A549 (cell line): Measurements from ENCODE around the gene MAGI2. TPM values are rescaled to one million over a fixed set of nuclear protein-coding genes. Genes with fewer than 3 reads are reported as not detected.

Source experiments
- ATAC-seq, 2 experiments: fragments of 200-7000 bp in 1 of 2; fragments of >200 bp in 1 of 2; cut with Nextera tagmentation in 1 of 2; cut with Tn5 transposase in 1 of 2; 3 replicates each; pipeline versions ENCODE4 v1.8.0 to v1.9.1; 2018 to 2020; ENCODE audit warnings: mild to moderate bottlenecking in 1 of 2, moderate library complexity in 1 of 2
- CTCF ChIA-PET: fragments of 300-600 bp; sonication (Branson Sonifier 250); formaldehyde crosslinking; extraction: SDS; loops from one replicate; lab custom pipeline; 2021; ENCODE audit warnings: antibody characterized with exemption, inconsistent platforms; lab: Yijun Ruan, JAX
- POLR2A ChIA-PET: fragments of 350-600 bp; formaldehyde crosslinking; extraction: SDS; loops from one replicate; lab custom pipeline; 2021; ENCODE audit warnings: antibody characterized with exemption, inconsistent platforms; lab: Yijun Ruan, JAX
- DNase-seq, 2 experiments: peaks; one replicate each; pipeline versions ENCODE4 v3.0.0 to v3.0.0-alpha.2; 2011 to 2016; ENCODE audit warnings: low read depth in 1 of 2, low spot score in 1 of 2
- FAIRE-seq: peaks from 2 replicates; lab custom pipeline; 2011; peaks lifted over from hg19 to GRCh38; lab: Jason Lieb, UNC
- H3K27ac ChIP-seq, 2 experiments: fragments of >200 bp; sonication (Bioruptor Twin); formaldehyde crosslinking; 3 replicates each; pipeline ENCODE4 v1.5.1; 2016 to 2017
- H3K4me1 ChIP-seq: fragments of >200 bp; sonication (Bioruptor Twin); formaldehyde crosslinking; 3 replicates; pipeline ENCODE4 v1.6.1; 2016
- H3K4me2 ChIP-seq: fragments of >200 bp; sonication (Bioruptor Twin); formaldehyde crosslinking; 3 replicates; pipeline ENCODE4 v1.6.1; 2016
- H3K4me3 ChIP-seq: fragments of >200 bp; sonication (Bioruptor Twin); formaldehyde crosslinking; 3 replicates; pipeline ENCODE4 v1.5.1; 2016
- H3K9me3 ChIP-seq: fragments of >200 bp; sonication (Bioruptor Twin); formaldehyde crosslinking; 3 replicates; pipeline ENCODE4 v1.6.1; 2016
- BHLHE40 ChIP-seq: IDR thresholded peaks from 2 replicates; pipeline ENCODE4 v1.6.1; 2012; ENCODE audit warnings: low read depth, low read length, inconsistent platforms
- CBX2 ChIP-seq: fragments of 200-600 bp; sonication (generic); IDR thresholded peaks from 2 replicates; pipeline ENCODE4 v1.6.1; 2016; ENCODE audit warnings: low read depth, mild to moderate bottlenecking, borderline replicate concordance
- EHF ChIP-seq: fragments of 250-450 bp; sonication (Bioruptor Pico); IDR thresholded peaks from 2 replicates; pipeline ENCODE4 v1.5.0; 2020; ENCODE audit warnings: mild to moderate bottlenecking
- EHMT2 ChIP-seq: fragments of 200-600 bp; sonication (generic); IDR thresholded peaks from 2 replicates; pipeline ENCODE4 v1.6.1; 2016; ENCODE audit warnings: antibody characterized with exemption, low read depth, mild to moderate bottlenecking, moderate library complexity
- EP300 ChIP-seq, 2 experiments: fragments of >200 bp; sonication (Bioruptor Twin); formaldehyde crosslinking; IDR thresholded peaks; 2 replicates in 1 of 2; 3 replicates in 1 of 2; pipeline ENCODE4 v1.6.1; 2016 to 2017
- FOSL2 ChIP-seq, 2 experiments: fragments of 450-650 bp in 1 of 2; fragments of >200 bp in 1 of 2; sonication (Bioruptor Twin) in 1 of 2; formaldehyde crosslinking; IDR thresholded peaks; 2 replicates each; pipeline versions ENCODE4 v1.5.0 to v1.6.1; 2016 to 2020; ENCODE audit warnings: mild to moderate bottlenecking in 1 of 2, moderate library complexity in 1 of 2
- GATA3 ChIP-seq: IDR thresholded peaks from 2 replicates; pipeline ENCODE4 v1.6.1; 2012; ENCODE audit warnings: borderline replicate concordance
- HEYL ChIP-seq: fragments of 250-450 bp; sonication (Bioruptor Pico); IDR thresholded peaks from 2 replicates; pipeline ENCODE4 v1.8.0; 2021; ENCODE audit warnings: mild to moderate bottlenecking, moderate library complexity
- HOXB5 ChIP-seq: fragments of 250-450 bp; sonication (Bioruptor Pico); IDR thresholded peaks from 2 replicates; pipeline ENCODE4 v1.5.0; 2020; ENCODE audit warnings: mild to moderate bottlenecking, moderate library complexity
- JUNB ChIP-seq: fragments of >200 bp; sonication (Bioruptor Twin); formaldehyde crosslinking; IDR thresholded peaks from 2 replicates; pipeline ENCODE4 v1.6.1; 2016
- MYC ChIP-seq: IDR thresholded peaks from 2 replicates; pipeline ENCODE4 v1.6.1; 2012; ENCODE audit warnings: mild to moderate bottlenecking, inconsistent platforms, low read length, improper control_type of control experiment, borderline replicate concordance
- NFE2L2 ChIP-seq: fragments of 150-350 bp; conservative IDR thresholded peaks from 2 replicates; pipeline ENCODE4 v1.6.1; 2014; ENCODE audit warnings: low read length
- PHF8 ChIP-seq: fragments of 200-600 bp; sonication (generic); IDR thresholded peaks from 2 replicates; pipeline ENCODE4 v1.6.1; 2016; ENCODE audit warnings: low read depth, mild to moderate bottlenecking, antibody characterized with exemption, moderate library complexity, borderline replicate concordance
- RAD21 ChIP-seq, 2 experiments: fragments of >200 bp in 1 of 2; sonication (Bioruptor Twin) in 1 of 2; formaldehyde crosslinking in 1 of 2; IDR thresholded peaks in 1 of 2; conservative IDR thresholded peaks in 1 of 2; 2 replicates in 1 of 2; 3 replicates in 1 of 2; pipeline ENCODE4 v1.6.1; 2012 to 2018; ENCODE audit warnings: inconsistent platforms in 1 of 2
- RCOR1 ChIP-seq: fragments of 150-350 bp; IDR thresholded peaks from 2 replicates; pipeline ENCODE4 v1.6.1; 2014; ENCODE audit warnings: antibody characterized with exemption, low read length, low read depth
- REST ChIP-seq: fragments of 200-600 bp; sonication (generic); IDR thresholded peaks from 2 replicates; pipeline ENCODE4 v1.6.1; 2016; ENCODE audit warnings: antibody characterized with exemption, mild to moderate bottlenecking, moderate library complexity
- RFX5 ChIP-seq: fragments of 450-650 bp; IDR thresholded peaks from 2 replicates; pipeline ENCODE4 v1.7.1; 2014; ENCODE audit warnings: antibody characterized with exemption, mild to moderate bottlenecking, moderate library complexity
- RNF2 ChIP-seq: fragments of 200-600 bp; sonication (generic); IDR thresholded peaks from 2 replicates; pipeline ENCODE4 v1.6.1; 2016; ENCODE audit warnings: low read depth, mild to moderate bottlenecking, antibody characterized with exemption, moderate library complexity, borderline replicate concordance
- SREBF2 ChIP-seq: fragments of 450-650 bp; IDR thresholded peaks from 2 replicates; pipeline ENCODE4 v1.6.1; 2014; ENCODE audit warnings: mild to moderate bottlenecking, moderate library complexity
- WGBS: methylation state at CpG from one replicate; pipeline ENCODE4 v1.1.6; 2017; ENCODE audit errors: missing lambda C conversion rate; 5-methylcytosine and 5-hydroxymethylcytosine counted together
- polyA plus RNA-seq, 4 experiments: library from polyadenylated mRNA; depleted of rRNA in 3 of 4; stranded (reverse); fragments of >200 nt; fragmentation: RNase III in 1 of 4; extraction: RNeasy Plus Mini Kit Qiagen cat#74134 plus additional on column Dnase treatment in 1 of 4; gene quantifications; 2 replicates in 3 of 4; 3 replicates in 1 of 4; pipeline ENCODE4 v1.2.3, GENCODE V29; 2011 to 2017

MAGI2 gene
- polyA plus RNA-seq, 2 of the 4 experiments (the other 2 are of a cell fraction) = 0.48 to 0.81 TPM

DNA sequence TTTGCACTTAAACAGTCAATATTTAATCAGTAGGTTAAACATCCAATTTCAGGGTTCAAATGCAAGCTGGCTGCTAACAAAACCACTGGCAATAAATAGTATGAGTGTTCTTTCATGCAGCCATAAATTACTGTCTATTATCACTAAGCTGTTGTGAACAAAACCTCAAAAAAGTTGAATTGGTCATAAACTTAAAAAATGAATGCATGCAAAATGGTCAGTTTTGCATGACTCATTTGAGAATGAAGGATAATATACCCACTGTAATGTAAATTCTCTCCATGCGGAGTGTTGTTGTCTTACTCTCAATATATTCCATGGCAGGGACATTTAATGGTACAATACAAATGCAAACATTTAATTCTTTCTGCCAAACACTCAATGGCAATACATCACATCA lies 226.4 kb downstream of the MAGI2 start:
- TF ChIP-seq NFE2L2 (no peak), PHF8 (no peak), REST (no peak), CBX2 (no peak), HEYL (CRISPR knock-in tag) (no peak), EP300 (IDR thresholded peaks at IDR 0.05) (no peak), FOSL2 (IDR thresholded peaks at IDR 0.05) (no peak), FOSL2 (CRISPR knock-in tag; IDR thresholded peaks at IDR 0.05) (no peak), EHMT2 (no peak), RFX5 (no peak), EHF (CRISPR knock-in tag) (no peak)
- no peak for DNase-seq
- WGBS = 85% methylated on average over 1 of the region's 1 CpG
- no peak for FAIRE-seq
- Histone ChIP-seq H3K27ac (no peak overlapping the region), H3K4me2 (no peak overlapping the region), H3K4me1 (no peaks in the 10 kb centered on the region), H3K4me3 (no peak overlapping the region), H3K9me3 (no peaks in the 10 kb centered on the region)
- POLR2A ChIA-PET = no interaction called here
- CTCF ChIA-PET = interaction anchor here (1.2 kb wide), 1 partner anchor 19 kb away, joined by 3 read pairs; no protein-coding TSS in a partner anchor
- ATAC-seq = no peak

DNA sequence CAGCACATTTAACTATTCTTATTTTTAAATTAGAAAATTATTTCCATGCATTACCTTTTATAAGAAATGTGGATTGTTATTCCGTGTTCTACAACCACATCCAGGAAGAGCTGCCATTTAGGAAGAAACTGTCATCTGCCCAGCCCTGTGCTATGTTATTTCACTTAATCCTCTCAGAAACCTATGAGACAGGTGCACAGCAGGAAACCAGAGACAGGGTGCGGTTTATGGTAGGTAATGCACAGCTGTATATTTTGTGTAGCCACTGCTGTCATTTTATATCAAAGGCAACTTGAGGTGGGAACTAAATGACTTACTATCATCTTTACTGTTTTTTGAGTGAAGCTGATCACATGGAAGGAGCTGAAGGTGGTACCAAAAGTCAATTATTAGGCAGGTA lies 232.3 kb downstream of the MAGI2 start:
- 69% methylated on average over 2 of the region's 2 CpGs for WGBS
- no peak for ATAC-seq
- no peak overlapping the region for H3K27ac ChIP-seq
- TF ChIP-seq HOXB5 (CRISPR knock-in tag) = no peak
- no peak for TF ChIP-seq SREBF2
- no peak overlapping the region for H3K4me3 ChIP-seq
- no peak for DNase-seq
- ChIA-PET POLR2A (no interaction called here), CTCF (no interaction called here)
- H3K4me2 ChIP-seq = no peak overlapping the region
- peaks cover 19% of the 10 kb centered on the region for H3K4me1 ChIP-seq
- no peaks in the 10 kb centered on the region for H3K9me3 ChIP-seq
- FAIRE-seq = no peak

GRCh38 chr7:79217976-79218626 lies 235.4 kb downstream of the MAGI2 start:
- H3K9me3 ChIP-seq = no peaks in the 10 kb centered on the region
- peak overlapping the region; percentile 32 for H3K4me2 ChIP-seq
- POLR2A ChIA-PET = no interaction called here
- no peak overlapping the region for H3K27ac ChIP-seq
- DNase-seq = no peak
- H3K4me1 ChIP-seq = peaks cover 19% of the 10 kb centered on the region
- ATAC-seq = no peak
- WGBS = 72% methylated on average over 5 of the region's 5 CpGs
- FAIRE-seq = no peak
- TF ChIP-seq BHLHE40 = no peak
- TF ChIP-seq SREBF2 = no peak
- TF ChIP-seq, all 56 proteins: peak for 0
- no peak overlapping the region for H3K4me3 ChIP-seq
- CTCF ChIA-PET = no interaction called here

GRCh38 chr7:79217468-79217867 lies 236.0 kb downstream of the MAGI2 start:
- ATAC-seq (no peak), FAIRE-seq (no peak), DNase-seq (no peak)
- H3K27ac ChIP-seq = no peak overlapping the region
- H3K9me3 ChIP-seq = no peaks in the 10 kb centered on the region
- CTCF ChIA-PET = no interaction called here
- peaks cover 20% of the 10 kb centered on the region for H3K4me1 ChIP-seq
- peak overlapping the region; percentile 32 for H3K4me2 ChIP-seq
- POLR2A ChIA-PET = no interaction called here
- no peak overlapping the region for H3K4me3 ChIP-seq
- no peak for TF ChIP-seq MYC
- no peak for TF ChIP-seq RCOR1
- peak; percentile 14; the same call in 1 of the 2 replicates for TF ChIP-seq FOSL2 (IDR thresholded peaks at IDR 0.05)
- no peak for TF ChIP-seq FOSL2 (CRISPR knock-in tag; IDR thresholded peaks at IDR 0.05)
- TF ChIP-seq RAD21 (conservative IDR thresholded peaks at IDR 0.05 in 1 of 2, IDR thresholded peaks at IDR 0.05 in 1 of 2) = no peak
- TF ChIP-seq JUNB = peak; percentile 37
- no peak for TF ChIP-seq PHF8
- no peak for TF ChIP-seq RNF2
- TF ChIP-seq GATA3 = no peak
- no peak for TF ChIP-seq EP300 (IDR thresholded peaks at IDR 0.05)
